ENCODE results near the gene CHN2.

DNA sequence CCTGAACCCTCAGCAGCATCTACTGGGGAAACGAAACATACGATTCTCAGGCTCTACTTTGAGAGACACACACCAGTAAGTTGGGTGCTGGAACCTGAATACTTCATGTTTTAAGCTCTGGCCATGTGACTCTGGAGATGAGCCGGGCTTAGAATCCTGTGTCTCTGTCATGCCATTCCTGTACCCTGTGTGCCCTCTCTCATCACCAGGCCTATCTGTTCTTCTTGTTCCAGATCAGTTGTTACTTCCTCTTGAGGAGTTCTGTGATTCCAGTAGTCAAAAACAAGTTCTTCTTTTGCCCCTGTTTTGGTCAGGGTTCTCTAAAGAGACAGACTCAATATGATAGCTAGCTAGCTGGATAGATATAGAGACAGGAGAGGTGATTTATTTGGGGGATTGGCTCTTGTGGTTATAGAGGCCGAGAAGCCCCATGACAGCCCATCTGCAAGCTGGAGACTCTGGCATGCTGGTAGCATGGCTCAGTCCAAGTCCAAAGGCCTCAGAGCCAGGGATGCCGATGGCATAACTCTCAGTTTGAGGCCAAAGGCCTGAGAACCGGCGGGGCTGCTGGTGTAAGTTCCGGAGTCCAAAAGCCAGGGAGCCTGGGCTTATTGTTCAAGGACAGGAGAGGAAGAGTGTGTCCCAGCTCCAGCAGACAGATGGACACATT, 54.3 kb downstream of the CHN2 start:
- TF ChIP-seq, protein P1, sequence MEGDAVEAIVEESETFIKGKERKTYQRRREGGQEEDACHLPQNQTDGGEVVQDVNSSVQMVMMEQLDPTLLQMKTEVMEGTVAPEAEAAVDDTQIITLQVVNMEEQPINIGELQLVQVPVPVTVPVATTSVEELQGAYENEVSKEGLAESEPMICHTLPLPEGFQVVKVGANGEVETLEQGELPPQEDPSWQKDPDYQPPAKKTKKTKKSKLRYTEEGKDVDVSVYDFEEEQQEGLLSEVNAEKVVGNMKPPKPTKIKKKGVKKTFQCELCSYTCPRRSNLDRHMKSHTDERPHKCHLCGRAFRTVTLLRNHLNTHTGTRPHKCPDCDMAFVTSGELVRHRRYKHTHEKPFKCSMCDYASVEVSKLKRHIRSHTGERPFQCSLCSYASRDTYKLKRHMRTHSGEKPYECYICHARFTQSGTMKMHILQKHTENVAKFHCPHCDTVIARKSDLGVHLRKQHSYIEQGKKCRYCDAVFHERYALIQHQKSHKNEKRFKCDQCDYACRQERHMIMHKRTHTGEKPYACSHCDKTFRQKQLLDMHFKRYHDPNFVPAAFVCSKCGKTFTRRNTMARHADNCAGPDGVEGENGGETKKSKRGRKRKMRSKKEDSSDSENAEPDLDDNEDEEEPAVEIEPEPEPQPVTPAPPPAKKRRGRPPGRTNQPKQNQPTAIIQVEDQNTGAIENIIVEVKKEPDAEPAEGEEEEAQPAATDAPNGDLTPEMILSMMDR (IDR thresholded peaks at IDR 0.05 in 2 of 3, conservative IDR thresholded peaks at IDR 0.05 in 1 of 3; ENCODE audit: borderline replicate concordance in 1 of 3, insufficient read depth in 1 of 3, low read depth in 2 of 3, low read length in 2 of 3), result no peak
- no peak for TF ChIP-seq RAD21 (IDR thresholded peaks at IDR 0.05; ENCODE audit: low read depth)
- TF ChIP-seq POLR2AphosphoS5 (IDR thresholded peaks at IDR 0.05; ENCODE audit: low read depth, low read length), result no peak
- no peak for TF ChIP-seq POLR2A (IDR thresholded peaks at IDR 0.05; ENCODE audit: borderline replicate concordance, extremely low read depth, insufficient read depth, insufficient read length)
- TF ChIP-seq, protein P2, sequence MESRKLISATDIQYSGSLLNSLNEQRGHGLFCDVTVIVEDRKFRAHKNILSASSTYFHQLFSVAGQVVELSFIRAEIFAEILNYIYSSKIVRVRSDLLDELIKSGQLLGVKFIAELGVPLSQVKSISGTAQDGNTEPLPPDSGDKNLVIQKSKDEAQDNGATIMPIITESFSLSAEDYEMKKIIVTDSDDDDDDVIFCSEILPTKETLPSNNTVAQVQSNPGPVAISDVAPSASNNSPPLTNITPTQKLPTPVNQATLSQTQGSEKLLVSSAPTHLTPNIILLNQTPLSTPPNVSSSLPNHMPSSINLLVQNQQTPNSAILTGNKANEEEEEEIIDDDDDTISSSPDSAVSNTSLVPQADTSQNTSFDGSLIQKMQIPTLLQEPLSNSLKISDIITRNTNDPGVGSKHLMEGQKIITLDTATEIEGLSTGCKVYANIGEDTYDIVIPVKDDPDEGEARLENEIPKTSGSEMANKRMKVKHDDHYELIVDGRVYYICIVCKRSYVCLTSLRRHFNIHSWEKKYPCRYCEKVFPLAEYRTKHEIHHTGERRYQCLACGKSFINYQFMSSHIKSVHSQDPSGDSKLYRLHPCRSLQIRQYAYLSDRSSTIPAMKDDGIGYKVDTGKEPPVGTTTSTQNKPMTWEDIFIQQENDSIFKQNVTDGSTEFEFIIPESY (IDR thresholded peaks at IDR 0.05; ENCODE audit: extremely low read depth, insufficient replicate concordance, low read length), result no peak
- TF ChIP-seq CEBPB (IDR thresholded peaks at IDR 0.05; ENCODE audit: low read depth), result no peak
- TF ChIP-seq EZH2phosphoT487 (IDR thresholded peaks at IDR 0.05; ENCODE audit: borderline replicate concordance), result no peak
- no peak for TF ChIP-seq YY1 (IDR thresholded peaks at IDR 0.05; ENCODE audit: extremely low read depth, insufficient replicate concordance, low read depth, low read length)
- TF ChIP-seq EZH2 (IDR thresholded peaks at IDR 0.05), result no peak
- TF ChIP-seq, protein P3, sequence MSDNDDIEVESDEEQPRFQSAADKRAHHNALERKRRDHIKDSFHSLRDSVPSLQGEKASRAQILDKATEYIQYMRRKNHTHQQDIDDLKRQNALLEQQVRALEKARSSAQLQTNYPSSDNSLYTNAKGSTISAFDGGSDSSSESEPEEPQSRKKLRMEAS (IDR thresholded peaks at IDR 0.05), result no peak
- no peak for TF ChIP-seq EGR1 (IDR thresholded peaks at IDR 0.05; ENCODE audit: low read depth)
- no peak for TF ChIP-seq REST (IDR thresholded peaks at IDR 0.05; ENCODE audit: low read depth)

All from HCT116 (cell line).